DMS79 (cell line): ENCODE data around the gene EPO.
A peak's percentile ranks its signal among the peaks of the same experiment; 100 is the strongest.

Experiments
- DNase-seq: peaks from one replicate; lab custom pipeline; 2025; lab: John Stamatoyannopoulos, UW

The EPO gene

GRCh38 chr7:100720279-100720670 is at the start of gene EPO:
EPO (plus strand) TSS chr7:100720468; CDS start chr7:100720981, 513 bp downstream.
- no peak for DNase-seq

- DNase-seq = no peak
Measured at GRCh38 chr7:100671353-100672327, 48.6 kb upstream of the EPO start.

- peak; percentile 94 for DNase-seq
Measured at GRCh38 chr7:100673302-100673941, 46.8 kb upstream of the EPO start, which contains the start of gene GNB2. GNB2 (plus strand) TSS chr7:100673740; CDS start chr7:100676266, 2,526 bp downstream.

GRCh38 chr7:100673942-100674410 is 46.3 kb upstream of the EPO start:
- no peak for DNase-seq

GRCh38 chr7:100674411-100675104 is 45.7 kb upstream of the EPO start:
- no peak for DNase-seq

- DNase-seq = no peak
Measured at GRCh38 chr7:100675105-100675451, 45.2 kb upstream of the EPO start.

GRCh38 chr7:100675581-100676350 is 44.5 kb upstream of the EPO start:
- DNase-seq = peak; percentile 19

GRCh38 chr7:100676501-100677306 is 43.6 kb upstream of the EPO start:
- no peak for DNase-seq

GRCh38 chr7:100677308-100678267 is 42.7 kb upstream of the EPO start:
- DNase-seq = no peak

GRCh38 chr7:100678291-100678984 is 41.8 kb upstream of the EPO start:
- DNase-seq = no peak

GRCh38 chr7:100679129-100679926 is 40.9 kb upstream of the EPO start:
- no peak for DNase-seq

GRCh38 chr7:100679927-100680575 is 40.2 kb upstream of the EPO start:
- DNase-seq = no peak

- no peak for DNase-seq
Measured at GRCh38 chr7:100680576-100681271, 39.5 kb upstream of the EPO start.

- no peak for DNase-seq
Measured at GRCh38 chr7:100681491-100682227, 38.6 kb upstream of the EPO start.

- no peak for DNase-seq
Measured at GRCh38 chr7:100682228-100682741, 38.0 kb upstream of the EPO start.
